Endothelial cell of umbilical vein (primary cell): ENCODE data around the gene ADAM11. TPM values are rescaled to one million over a fixed set of nuclear protein-coding genes. Genes with fewer than 3 reads are reported as not detected.

Experiments used
- BruUV-seq: library from RNA; stranded (reverse); fragments of 400-500 nt; replicated peaks from 2 replicates; lab custom pipeline; 2021; lab: Mats Ljungman, UMichigan
- CTCF ChIA-PET: fragments of 300-600, 350-600 bp; sonication (Branson Sonifier 250); formaldehyde crosslinking; loops from one replicate; lab custom pipeline; 2021; ENCODE audit warnings: antibody characterized with exemption, inconsistent platforms; lab: Charles Lee
- POLR2A ChIA-PET: fragments of 300-600, 350-600 bp; sonication (Branson Sonifier 250); formaldehyde crosslinking; loops from one replicate; lab custom pipeline; 2021; ENCODE audit warnings: antibody characterized with exemption, inconsistent platforms; lab: Charles Lee
- DNase-seq: peaks from one replicate; pipeline ENCODE4 v3.0.0-alpha.2; 2011; ENCODE audit warnings: low read depth, low spot score
- FAIRE-seq: peaks from 2 replicates; lab custom pipeline; 2011; peaks lifted over from hg19 to GRCh38; lab: Jason Lieb, UNC
- H2AFZ ChIP-seq: 2 replicates; pipeline ENCODE4 v1.6.0; 2012; ENCODE audit warnings: low read depth, low read length, control low read depth, inconsistent platforms
- H3K27ac ChIP-seq: 2 replicates; pipeline ENCODE4 v1.5.1; 2011; ENCODE audit warnings: low read depth, mild to moderate bottlenecking, control low read depth, low read length, moderate library complexity; ENCODE audit not compliant: insufficient read depth
- H3K27me3 ChIP-seq, 2 experiments: 2 replicates each; pipeline versions ENCODE4 v1.6.0 to v1.6.1; 2011; ENCODE audit warnings: low read length in 2 of 2, mixed read lengths in 1 of 2; ENCODE audit not compliant: control insufficient read depth in 2 of 2, insufficient read depth in 2 of 2
- H3K36me3 ChIP-seq, 2 experiments: 2 replicates in 1 of 2; 3 replicates in 1 of 2; pipeline ENCODE4 v1.5.1; 2011; ENCODE audit warnings: low read length in 2 of 2, mild to moderate bottlenecking in 1 of 2, moderate library complexity in 1 of 2; ENCODE audit not compliant: control insufficient read depth in 2 of 2, insufficient read depth in 2 of 2; ENCODE audit errors: extremely low read depth in 1 of 2
- H3K4me1 ChIP-seq: 3 replicates; pipeline ENCODE4 v1.5.1; 2011; ENCODE audit warnings: mild to moderate bottlenecking, low read length; ENCODE audit not compliant: control insufficient read depth, insufficient read depth; ENCODE audit errors: extremely low read depth
- H3K4me2 ChIP-seq: 2 replicates; pipeline ENCODE4 v1.6.1; 2011; ENCODE audit warnings: low read length, control low read depth, mixed read lengths; ENCODE audit not compliant: insufficient read depth
- H3K4me3 ChIP-seq, 3 experiments: fragments of 200-600 bp in 1 of 3; sonication (generic), shearing (Covaris generic) in 1 of 3; replicated peaks in 1 of 3; 2 replicates each; pipeline ENCODE4 v1.5.1; 2011 to 2016; ENCODE audit warnings: control low read depth in 3 of 3, low read length in 3 of 3, mild to moderate bottlenecking in 2 of 3, inconsistent platforms in 1 of 3, low read depth in 1 of 3, moderate library complexity in 1 of 3; ENCODE audit not compliant: insufficient read depth in 1 of 3
- H3K79me2 ChIP-seq: 2 replicates; pipeline ENCODE4 v1.6.0; 2012; ENCODE audit warnings: low read length, inconsistent platforms; ENCODE audit not compliant: control insufficient read depth, insufficient read depth
- H3K9ac ChIP-seq: replicated peaks from 2 replicates; pipeline ENCODE3; 2011; ENCODE audit warnings: low read length, control low read depth; ENCODE audit not compliant: insufficient read depth; ENCODE audit errors: extremely low read depth
- H3K9me1 ChIP-seq: replicated peaks from 3 replicates; pipeline ENCODE4 v1.6.0; 2011; ENCODE audit warnings: mild to moderate bottlenecking, low read length; ENCODE audit not compliant: control insufficient read depth, insufficient read depth; ENCODE audit errors: extremely low read depth
- H3K9me3 ChIP-seq: replicated peaks from 2 replicates; pipeline ENCODE4 v1.5.1; 2012; ENCODE audit warnings: low read length, inconsistent platforms; ENCODE audit not compliant: control insufficient read depth, insufficient read depth
- H4K20me1 ChIP-seq: replicated peaks from 2 replicates; pipeline ENCODE3; 2011; ENCODE audit warnings: mild to moderate bottlenecking, low read length; ENCODE audit not compliant: control insufficient read depth, insufficient read depth; ENCODE audit errors: extremely low read depth
- CTCF ChIP-seq, 2 donors: IDR thresholded peaks; 1 replicate in 1 of 2; 2 replicates in 1 of 2; pipeline ENCODE4 v1.5.1; 2011; ENCODE audit warnings: low read length in 2 of 2, mild to moderate bottlenecking in 2 of 2, moderate library complexity in 2 of 2, control low read depth in 1 of 2, inconsistent platforms in 1 of 2, low read depth in 1 of 2; ENCODE audit not compliant: insufficient read depth in 1 of 2; ENCODE audit errors: extremely low read depth in 1 of 2
- EZH2 ChIP-seq: IDR thresholded peaks from 2 replicates; pipeline ENCODE4 v1.6.1; 2012; ENCODE audit warnings: borderline replicate concordance, low read depth, mild to moderate bottlenecking, moderate library complexity, low read length, inconsistent platforms; ENCODE audit not compliant: severe bottlenecking
- GATA2 ChIP-seq: IDR thresholded peaks from 2 replicates; pipeline ENCODE4 v1.7.0; 2011; ENCODE audit warnings: low read depth, mild to moderate bottlenecking, moderate library complexity, mixed read lengths, low read length; ENCODE audit not compliant: insufficient read length, insufficient read depth
- MAX ChIP-seq: IDR thresholded peaks from 2 replicates; pipeline ENCODE4 v1.6.1; 2011; ENCODE audit not compliant: insufficient read depth, insufficient read length
- POLR2A ChIP-seq: IDR thresholded peaks from 2 replicates; pipeline ENCODE4 v1.6.1; 2012; ENCODE audit warnings: low read depth, mild to moderate bottlenecking, control low read depth, low read length
- dilution Hi-C: fragments of 300-500 bp; cut with MboI; formaldehyde crosslinking; loops from one replicate; pipeline ENCODE4 v1.15.0; 2019; ENCODE audit warnings: low sequenced_read_pairs; ENCODE audit not compliant: extremely low pct_ligation_motif_present
- intact Hi-C: fragments of 100-400 bp; cut with micrococcal nuclease; formaldehyde crosslinking; loops from one replicate; pipeline ENCODE4 v1.10.0; 2022
- polyA plus RNA-seq, 4 experiments: library from polyadenylated mRNA; depleted of rRNA in 3 of 4; stranded (reverse) in 3 of 4; unstranded in 1 of 4; fragments of >200 nt; gene quantifications; 2 replicates each; pipeline versions ENCODE4 v1.2.1 to v1.2.3, GENCODE V29; 2011 to 2012; ENCODE audit warnings: missing spikeins in 1 of 4
- total RNA-seq: library from RNA; stranded (reverse); gene quantifications from 2 replicates; pipeline ENCODE4 v1.2.3, GENCODE V29; 2021

The ADAM11 gene
- total and polyA plus RNA-seq, 2 donors (not counting 3 experiments of a cell fraction or from before 2014, with no cell fraction given), result 0.71 to 1.1 TPM

DNA sequence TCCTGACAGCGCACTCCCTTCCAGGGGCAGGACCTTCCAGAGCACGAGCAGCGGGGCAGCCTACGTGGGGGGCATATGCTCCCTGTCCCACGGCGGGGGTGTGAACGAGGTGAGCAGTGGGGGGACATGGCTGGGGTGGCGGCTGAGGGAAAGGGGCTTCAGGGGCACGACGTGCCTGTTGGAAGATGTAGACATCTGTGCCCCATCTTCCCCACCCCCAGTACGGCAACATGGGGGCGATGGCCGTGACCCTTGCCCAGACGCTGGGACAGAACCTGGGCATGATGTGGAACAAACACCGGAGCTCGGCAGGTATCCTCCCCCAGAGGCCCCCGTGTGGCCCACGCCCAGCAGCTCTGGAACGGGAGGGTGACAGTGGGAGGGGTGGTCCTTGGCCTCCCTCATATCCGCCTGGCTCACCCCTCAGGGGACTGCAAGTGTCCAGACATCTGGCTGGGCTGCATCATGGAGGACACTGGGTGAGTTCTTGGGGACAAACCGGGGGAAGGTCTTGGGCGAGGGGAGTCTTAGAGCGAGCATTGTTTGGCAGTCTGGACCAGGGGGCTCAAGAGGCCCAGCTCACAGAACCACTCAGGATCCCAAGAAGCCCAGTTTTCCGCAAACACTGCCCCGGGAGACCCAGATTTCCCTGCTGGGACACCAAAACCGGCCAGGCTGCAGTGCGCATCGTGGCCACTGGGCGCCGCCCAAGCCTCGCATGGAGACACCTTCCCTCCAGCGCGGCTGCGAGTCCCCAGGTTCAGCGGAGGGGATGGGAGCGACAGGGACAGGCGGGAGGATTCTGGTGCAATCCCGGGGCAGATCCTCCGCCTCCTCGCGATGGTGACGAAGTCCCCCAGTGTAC lies 15.7 kb downstream of the ADAM11 start:
- Histone ChIP-seq H3K27me3 (no peaks in the 10 kb centered on the region), H3K9ac (no peak overlapping the region), H3K79me2 (no peaks in the 10 kb centered on the region), H3K9me3 (no peaks in the 10 kb centered on the region), H2AFZ (peak overlapping the region; percentile 83), H3K4me2 (peak overlapping the region; percentile 36), H3K4me1 (peaks cover 5% of the 10 kb centered on the region), H3K4me3 (peak overlapping the region in 2 of 3 experiments; percentile 20 to 51), H3K36me3 (no peaks in the 10 kb centered on the region), H3K9me1 (no peaks in the 10 kb centered on the region), H4K20me1 (no peaks in the 10 kb centered on the region), H3K27ac (no peak overlapping the region)
- ChIA-PET CTCF (interaction anchor here (1.1 to 15.3 kb wide), 4 partner anchors 28 to 245 kb away, joined by 3 to 368 read pairs (median 150); no protein-coding TSS in a partner anchor), POLR2A (no interaction called here)
- BruUV-seq, result no TSS peak
- intact Hi-C loops, result loop anchor here (1.0 kb wide), 5 partner anchors 55 to 358 kb away; partner anchors contain the start of gene PLCD3
- dilution Hi-C loops, result loop anchor here (25.0 kb wide), 1 partner anchor 88 kb away; no protein-coding TSS in a partner anchor
- TF ChIP-seq CTCF (IDR thresholded peaks at IDR 0.05; ENCODE audit: extremely low read depth in 1 of 2, insufficient read depth in 1 of 2, low read depth in 1 of 2, low read length in 2 of 2) (peak; percentile 99), POLR2A (no peak), EZH2 (no peak), GATA2 (no peak), MAX (no peak)
- FAIRE-seq (peak; percentile 74), DNase-seq (peak; percentile 71)
